Measurements from ENCODE around the gene CENPP. TPM values are rescaled to one million over a fixed set of nuclear protein-coding genes. Genes with fewer than 3 reads are reported as not detected.
A peak's percentile ranks its signal among the peaks of the same experiment; 100 is the strongest.

The CENPP gene
- total RNA-seq, 1 donor from 2014 or later, result 9.1 TPM

GRCh38 chr9:92600462-92601261 lies 274.9 kb downstream of the CENPP start:
- intact Hi-C loops (cut with DNase I), result no loop called here
- DNase-seq (ENCODE audit: low spot score) (no peak), ATAC-seq (peak; percentile 73)

- intact Hi-C loops (cut with DNase I), result no loop called here
- DNase-seq (ENCODE audit: low spot score) (no peak), ATAC-seq (no peak)
Observed at GRCh38 chr9:92601451-92601850, 275.7 kb downstream of the CENPP start.

- DNase-seq (ENCODE audit: low spot score), result no peak
- intact Hi-C loops (cut with DNase I), result no loop called here
- no peak for ATAC-seq
Observed at GRCh38 chr9:92602413-92602812, 276.7 kb downstream of the CENPP start.

- no peak for ATAC-seq
- no peak for DNase-seq (ENCODE audit: low spot score)
- intact Hi-C loops (cut with DNase I), result no loop called here
Observed at GRCh38 chr9:92603100-92603499, 277.3 kb downstream of the CENPP start.

GRCh38 chr9:92603990-92604389 lies 278.2 kb downstream of the CENPP start:
- ATAC-seq, result no peak
- intact Hi-C loops (cut with DNase I), result no loop called here
- DNase-seq (ENCODE audit: low spot score), result no peak

GRCh38 chr9:92605224-92605623 lies 279.5 kb downstream of the CENPP start:
- DNase-seq (ENCODE audit: low spot score) (no peak), ATAC-seq (no peak)
- intact Hi-C loops (cut with DNase I), result no loop called here

- ATAC-seq, result peak; percentile 74
- intact Hi-C loops (cut with DNase I), result no loop called here
- DNase-seq (ENCODE audit: low spot score), result no peak
Observed at GRCh38 chr9:92607088-92607487, 281.3 kb downstream of the CENPP start.

- ATAC-seq (peak; percentile 56), DNase-seq (ENCODE audit: low spot score) (no peak)
- intact Hi-C loops (cut with DNase I), result no loop called here
Observed at GRCh38 chr9:92607773-92608172, 282.0 kb downstream of the CENPP start.

GRCh38 chr9:92608241-92608908 lies 282.6 kb downstream of the CENPP start:
- ATAC-seq, result no peak
- no peak for DNase-seq (ENCODE audit: low spot score)
- intact Hi-C loops (cut with DNase I), result no loop called here

- no peak for DNase-seq (ENCODE audit: low spot score)
- intact Hi-C loops (cut with DNase I), result no loop called here
Observed at GRCh38 chr9:92608909-92609445, 283.2 kb downstream of the CENPP start.

GRCh38 chr9:92610470-92611420 lies 285.0 kb downstream of the CENPP start:
- intact Hi-C loops (cut with DNase I), result no loop called here
- ATAC-seq, result peak; percentile 21
- no peak for DNase-seq (ENCODE audit: low spot score)

More at GRCh38 chr9:92608909-92609445, 283.2 kb downstream of the CENPP start:
- peak; percentile 56 for ATAC-seq

GRCh38 chr9:92611621-92612285 lies 286.0 kb downstream of the CENPP start:
- ATAC-seq (peak; percentile 31), DNase-seq (ENCODE audit: low spot score) (no peak)
- intact Hi-C loops (cut with DNase I), result no loop called here

- no peak for DNase-seq (ENCODE audit: low spot score)
- ATAC-seq, result no peak
- intact Hi-C loops (cut with DNase I), result no loop called here
Observed at GRCh38 chr9:92612292-92612691, 286.5 kb downstream of the CENPP start.

GRCh38 chr9:92612816-92613215 lies 287.1 kb downstream of the CENPP start:
- DNase-seq (ENCODE audit: low spot score), result no peak
- intact Hi-C loops (cut with DNase I), result no loop called here

GRCh38 chr9:92613268-92614122 lies 287.7 kb downstream of the CENPP start:
- intact Hi-C loops (cut with DNase I), result no loop called here
- no peak for DNase-seq (ENCODE audit: low spot score)

More at GRCh38 chr9:92612816-92613215, 287.1 kb downstream of the CENPP start:
- no peak for ATAC-seq

GRCh38 chr9:92614123-92614510 lies 288.4 kb downstream of the CENPP start:
- intact Hi-C loops (cut with DNase I), result no loop called here
- ATAC-seq (no peak), DNase-seq (ENCODE audit: low spot score) (no peak)

More at GRCh38 chr9:92613268-92614122, 287.7 kb downstream of the CENPP start:
- ATAC-seq, result no peak

GRCh38 chr9:92614763-92615461 lies 289.2 kb downstream of the CENPP start:
- DNase-seq (ENCODE audit: low spot score) (no peak), ATAC-seq (peak; percentile 25)
- intact Hi-C loops (cut with DNase I), result no loop called here
